ENCODE data around the gene ADRA2C. TPM values are rescaled to one million over a fixed set of nuclear protein-coding genes. Genes with fewer than 3 reads are reported as not detected.

The ADRA2C gene
- total and polyA plus RNA-seq, 2 of the 13 experiments (the other 11 are each of a cell fraction or from before 2014, with no cell fraction given) = 15.4 to 69.7 TPM

DNA sequence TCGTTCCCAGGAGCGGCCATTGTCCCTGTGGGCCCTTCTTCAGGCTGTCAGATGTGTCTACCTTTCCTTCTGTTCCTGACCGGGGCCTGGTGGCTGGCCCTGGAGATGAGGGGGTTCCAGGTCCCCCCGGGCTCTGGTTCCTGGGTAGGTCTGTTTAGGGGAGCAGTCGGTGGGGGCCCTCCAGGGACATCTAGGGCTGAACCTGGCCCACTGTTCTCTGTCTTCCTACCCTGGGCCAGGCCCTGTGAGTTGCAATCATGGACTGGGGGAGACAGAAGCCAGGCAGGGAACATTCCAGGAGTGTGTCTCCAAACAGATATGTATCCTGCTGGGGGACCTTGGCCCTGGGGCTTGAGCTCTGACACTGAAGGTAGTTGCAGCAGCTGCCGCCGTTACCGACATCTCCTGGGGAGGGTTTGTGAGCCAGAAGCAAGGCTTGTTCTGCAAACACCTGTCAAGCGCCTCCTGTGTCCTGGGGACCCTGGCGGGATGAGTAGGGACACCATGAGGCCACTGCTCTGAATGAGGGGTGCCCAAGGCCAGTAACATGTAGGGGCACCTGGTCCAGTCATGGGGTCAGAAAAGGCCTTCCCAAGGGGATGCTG is 49.5 kb upstream of the ADRA2C start:
- H3K9ac ChIP-seq (ENCODE audit: insufficient read depth, low read depth, low read length) = no peak overlapping the region
- 34% methylated on average over 6 of the region's 10 CpGs for WGBS (ENCODE audit: low lambda C conversion rate)
- BruUV-seq (replicated peaks) = no TSS peak
- intact Hi-C loops (cut with micrococcal nuclease; ENCODE audit: unreplicated experiment) = no loop called here
- DNase-seq (ENCODE audit: low spot score) (no peak), ATAC-seq (no peak), FAIRE-seq (no peak)
- no peaks in the 10 kb centered on the region for H3K4me1 ChIP-seq (ENCODE audit: insufficient read depth, low read length)
- no peak overlapping the region for H3K27ac ChIP-seq (ENCODE audit: extremely low read length, insufficient read depth, low read length)
- no peaks in the 10 kb centered on the region for H3K79me2 ChIP-seq (ENCODE audit: insufficient read depth, low read length)
- peaks cover 7 to 71% of the 10 kb centered on the region in 2 experiments; a peak in 4 of 5 replicates for H3K27me3 ChIP-seq (ENCODE audit: control insufficient read depth in 1 of 2, insufficient read depth in 2 of 2, low read length in 2 of 2)
- H2AFZ ChIP-seq (ENCODE audit: low read length) = no peak overlapping the region
- no peak overlapping the region for H3K4me3 ChIP-seq (replicated peaks in 1 of 3; ENCODE audit: insufficient read depth in 1 of 3, low read depth in 2 of 3, low read length in 3 of 3)
- in situ Hi-C loops (cut with HindIII; ENCODE audit: extremely low pct_ligation_motif_present, low pct_unique_long_range_greater_than_20kb) = no loop called here
- peaks cover 13% of the 10 kb centered on the region for H3K9me3 ChIP-seq (ENCODE audit: low read length)
- ChIA-PET CTCF (ENCODE audit: low intra/inter-chr PET ratio, low total read pairs) (no interaction called here), POLR2A (no interaction called here)
- H3K4me2 ChIP-seq (ENCODE audit: low read depth, low read length) = no peak overlapping the region
- no peaks in the 10 kb centered on the region for H3K36me3 ChIP-seq (replicated peaks in 1 of 2; ENCODE audit: control insufficient read depth in 1 of 2, insufficient read depth in 2 of 2, low read length in 2 of 2)
- H4K20me1 ChIP-seq (ENCODE audit: insufficient read depth, low read length) = no peaks in the 10 kb centered on the region
- no peak for TF ChIP-seq ZNF746 (CRISPR knock-in tag; IDR thresholded peaks at IDR 0.05)
- TF ChIP-seq, protein P1, sequence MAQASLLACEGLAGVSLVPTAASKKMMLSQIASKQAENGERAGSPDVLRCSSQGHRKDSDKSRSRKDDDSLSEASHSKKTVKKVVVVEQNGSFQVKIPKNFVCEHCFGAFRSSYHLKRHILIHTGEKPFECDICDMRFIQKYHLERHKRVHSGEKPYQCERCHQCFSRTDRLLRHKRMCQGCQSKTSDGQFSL (CRISPR knock-in tag; IDR thresholded peaks at IDR 0.05) = no peak
- TF ChIP-seq RARA (CRISPR knock-in tag; IDR thresholded peaks at IDR 0.05) = no peak
- TF ChIP-seq PPARG (CRISPR knock-in tag; conservative IDR thresholded peaks at IDR 0.05) = no peak
- TF ChIP-seq NFIC (IDR thresholded peaks at IDR 0.05; ENCODE audit: low read length) = no peak
- TF ChIP-seq ZFP90 (CRISPR knock-in tag; IDR thresholded peaks at IDR 0.05; ENCODE audit: borderline replicate concordance) = no peak
- TF ChIP-seq, protein P2, sequence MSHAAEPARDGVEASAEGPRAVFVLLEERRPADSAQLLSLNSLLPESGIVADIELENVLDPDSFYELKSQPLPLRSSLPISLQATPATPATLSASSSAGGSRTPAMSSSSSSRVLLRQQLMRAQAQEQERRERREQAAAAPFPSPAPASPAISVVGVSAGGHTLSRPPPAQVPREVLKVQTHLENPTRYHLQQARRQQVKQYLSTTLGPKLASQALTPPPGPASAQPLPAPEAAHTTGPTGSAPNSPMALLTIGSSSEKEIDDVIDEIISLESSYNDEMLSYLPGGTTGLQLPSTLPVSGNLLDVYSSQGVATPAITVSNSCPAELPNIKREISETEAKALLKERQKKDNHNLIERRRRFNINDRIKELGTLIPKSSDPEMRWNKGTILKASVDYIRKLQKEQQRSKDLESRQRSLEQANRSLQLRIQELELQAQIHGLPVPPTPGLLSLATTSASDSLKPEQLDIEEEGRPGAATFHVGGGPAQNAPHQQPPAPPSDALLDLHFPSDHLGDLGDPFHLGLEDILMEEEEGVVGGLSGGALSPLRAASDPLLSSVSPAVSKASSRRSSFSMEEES (CRISPR knock-in tag; IDR thresholded peaks at IDR 0.05) = no peak
- TF ChIP-seq CBX2 (IDR thresholded peaks at IDR 0.05; ENCODE audit: low read depth, low read length) = no peak
- no peak for TF ChIP-seq CBX2 (CRISPR knock-in tag; IDR thresholded peaks at IDR 0.05; ENCODE audit: low read depth)
- TF ChIP-seq ZNF329 (CRISPR knock-in tag; IDR thresholded peaks at IDR 0.05; ENCODE audit: low read depth) = no peak
- no peak for TF ChIP-seq NR2F1 (CRISPR knock-in tag; IDR thresholded peaks at IDR 0.05)
- TF ChIP-seq, protein P3, sequence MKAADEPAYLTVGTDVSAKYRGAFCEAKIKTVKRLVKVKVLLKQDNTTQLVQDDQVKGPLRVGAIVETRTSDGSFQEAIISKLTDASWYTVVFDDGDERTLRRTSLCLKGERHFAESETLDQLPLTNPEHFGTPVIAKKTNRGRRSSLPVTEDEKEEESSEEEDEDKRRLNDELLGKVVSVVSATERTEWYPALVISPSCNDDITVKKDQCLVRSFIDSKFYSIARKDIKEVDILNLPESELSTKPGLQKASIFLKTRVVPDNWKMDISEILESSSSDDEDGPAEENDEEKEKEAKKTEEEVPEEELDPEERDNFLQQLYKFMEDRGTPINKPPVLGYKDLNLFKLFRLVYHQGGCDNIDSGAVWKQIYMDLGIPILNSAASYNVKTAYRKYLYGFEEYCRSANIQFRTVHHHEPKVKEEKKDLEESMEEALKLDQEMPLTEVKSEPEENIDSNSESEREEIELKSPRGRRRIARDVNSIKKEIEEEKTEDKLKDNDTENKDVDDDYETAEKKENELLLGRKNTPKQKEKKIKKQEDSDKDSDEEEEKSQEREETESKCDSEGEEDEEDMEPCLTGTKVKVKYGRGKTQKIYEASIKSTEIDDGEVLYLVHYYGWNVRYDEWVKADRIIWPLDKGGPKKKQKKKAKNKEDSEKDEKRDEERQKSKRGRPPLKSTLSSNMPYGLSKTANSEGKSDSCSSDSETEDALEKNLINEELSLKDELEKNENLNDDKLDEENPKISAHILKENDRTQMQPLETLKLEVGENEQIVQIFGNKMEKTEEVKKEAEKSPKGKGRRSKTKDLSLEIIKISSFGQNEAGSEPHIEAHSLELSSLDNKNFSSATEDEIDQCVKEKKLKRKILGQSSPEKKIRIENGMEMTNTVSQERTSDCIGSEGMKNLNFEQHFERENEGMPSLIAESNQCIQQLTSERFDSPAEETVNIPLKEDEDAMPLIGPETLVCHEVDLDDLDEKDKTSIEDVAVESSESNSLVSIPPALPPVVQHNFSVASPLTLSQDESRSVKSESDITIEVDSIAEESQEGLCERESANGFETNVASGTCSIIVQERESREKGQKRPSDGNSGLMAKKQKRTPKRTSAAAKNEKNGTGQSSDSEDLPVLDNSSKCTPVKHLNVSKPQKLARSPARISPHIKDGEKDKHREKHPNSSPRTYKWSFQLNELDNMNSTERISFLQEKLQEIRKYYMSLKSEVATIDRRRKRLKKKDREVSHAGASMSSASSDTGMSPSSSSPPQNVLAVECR (CRISPR knock-in tag; IDR thresholded peaks at IDR 0.05; ENCODE audit: borderline replicate concordance) = no peak

Measured in HepG2 (cell line).